AG20443 (cell line): ENCODE results near the gene CACNB4.
A peak's percentile ranks its signal among the peaks of the same experiment; 100 is the strongest.

ENCODE experiments used
- DNase-seq: peaks from one replicate; pipeline ENCODE4 v3.0.0; 2012; ENCODE audit warnings: low spot score, mixed read lengths

The CACNB4 gene

DNA sequence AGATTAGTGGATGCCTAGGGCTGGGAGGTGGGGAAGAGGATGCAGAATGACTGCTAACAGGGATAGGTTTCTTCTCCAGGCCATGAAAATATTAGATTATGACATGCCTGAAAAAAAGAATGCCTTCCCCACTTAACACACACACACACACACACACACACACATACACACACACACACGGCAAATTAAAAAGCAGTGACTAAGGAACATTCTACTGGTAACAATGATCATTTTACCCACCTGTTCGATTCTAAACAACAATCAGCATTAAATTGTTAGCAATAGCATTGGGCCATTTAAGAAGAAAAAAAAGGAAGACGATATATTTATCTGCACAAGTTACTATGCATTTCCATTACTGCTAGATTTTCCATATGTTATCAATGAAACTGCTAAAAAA, 10.8 kb downstream of the CACNB4 start:
- no peak for DNase-seq

DNA sequence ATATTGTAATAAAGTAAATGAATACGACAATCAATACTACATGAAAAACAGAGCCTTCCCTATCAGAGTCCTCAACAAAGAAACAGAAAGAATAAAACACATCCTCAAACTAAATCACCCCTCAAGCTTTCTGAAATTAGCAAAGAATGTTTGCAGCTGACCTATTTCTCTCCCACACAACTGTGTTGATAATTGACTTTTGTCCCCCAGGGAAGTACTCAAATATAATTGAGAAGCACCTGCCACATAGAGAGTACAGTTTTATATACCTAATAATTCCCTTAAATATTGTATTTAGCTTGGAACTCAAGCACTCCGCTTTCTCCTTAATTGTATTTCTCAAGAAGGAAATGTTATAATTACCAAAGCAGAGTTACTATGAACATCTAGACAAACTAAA, 12.6 kb downstream of the CACNB4 start:
- no peak for DNase-seq

DNA sequence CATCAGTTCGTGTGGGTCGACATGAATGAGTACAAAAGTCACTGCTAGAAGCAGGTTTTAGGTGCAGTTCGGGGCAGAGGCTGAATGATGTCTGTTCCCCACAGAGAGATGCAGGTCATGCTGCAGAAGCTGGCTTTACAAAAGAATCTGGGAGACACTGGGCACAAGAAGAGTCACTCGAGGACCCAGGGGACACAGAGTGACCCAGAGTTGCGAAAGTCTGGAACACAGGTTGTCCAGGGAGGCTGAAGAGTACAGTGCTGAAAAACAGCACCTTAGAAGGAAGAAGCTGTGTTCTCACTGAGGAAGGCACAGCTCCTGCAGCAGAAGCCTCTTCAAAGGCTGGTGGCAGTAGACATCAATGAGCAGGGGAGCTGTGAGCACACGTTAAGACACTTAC, 14.8 kb downstream of the CACNB4 start:
- DNase-seq = no peak

- no peak for DNase-seq
Measured at GRCh38 chr2:152083202-152083875, 15.5 kb downstream of the CACNB4 start.

DNA sequence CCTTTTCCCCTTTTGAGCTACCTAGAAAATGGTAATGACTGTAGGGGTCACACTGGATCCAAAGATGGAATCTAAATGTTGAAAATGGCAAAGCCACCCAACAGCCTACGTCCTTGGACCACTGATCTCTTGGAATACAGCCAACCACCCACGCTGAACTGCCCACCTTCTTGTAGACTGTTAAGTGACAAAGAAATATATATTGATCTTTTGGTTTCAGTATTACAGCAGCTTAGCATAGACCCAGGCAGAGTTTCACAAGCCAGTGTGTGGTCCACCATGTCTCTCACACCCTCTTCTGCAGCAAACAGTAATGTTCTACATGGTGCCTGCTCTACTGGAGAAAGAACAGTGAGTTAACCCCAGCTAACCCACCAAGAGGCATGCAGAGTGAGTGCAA, 20.2 kb downstream of the CACNB4 start:
- no peak for DNase-seq

- DNase-seq = no peak
Measured at GRCh38 chr2:152078023-152078422, 20.8 kb downstream of the CACNB4 start.

DNA sequence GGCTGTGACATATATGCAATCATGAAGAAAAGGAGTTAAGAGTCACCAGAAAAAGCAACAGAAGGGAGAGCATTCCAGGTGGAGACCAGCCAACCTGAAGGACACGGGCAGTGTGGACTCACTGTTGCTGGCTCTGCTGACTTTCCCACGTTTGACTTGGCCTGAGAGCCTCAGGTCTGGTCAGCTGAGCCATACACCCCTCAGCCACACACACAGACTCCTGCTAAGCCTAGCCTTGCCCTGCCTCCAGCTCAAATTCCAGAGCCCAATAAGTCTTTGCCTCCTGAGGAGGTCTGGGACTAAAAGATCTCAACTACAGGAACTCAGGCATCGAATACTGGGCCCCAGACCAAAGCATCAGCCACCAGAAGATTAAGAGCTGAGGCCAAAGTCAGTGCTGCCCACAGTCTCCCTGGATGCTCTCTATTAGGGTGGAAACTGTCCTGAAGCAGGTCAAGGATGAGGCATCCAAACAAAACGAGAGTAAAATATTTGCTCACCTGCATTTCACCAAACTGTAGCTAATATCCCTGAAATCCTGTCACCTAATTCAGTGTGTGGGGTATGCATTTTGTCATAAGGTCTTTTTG, 23.3 kb downstream of the CACNB4 start:
- no peak for DNase-seq

- DNase-seq = no peak
Measured at GRCh38 chr2:152072011-152072410, 26.8 kb downstream of the CACNB4 start.

DNA sequence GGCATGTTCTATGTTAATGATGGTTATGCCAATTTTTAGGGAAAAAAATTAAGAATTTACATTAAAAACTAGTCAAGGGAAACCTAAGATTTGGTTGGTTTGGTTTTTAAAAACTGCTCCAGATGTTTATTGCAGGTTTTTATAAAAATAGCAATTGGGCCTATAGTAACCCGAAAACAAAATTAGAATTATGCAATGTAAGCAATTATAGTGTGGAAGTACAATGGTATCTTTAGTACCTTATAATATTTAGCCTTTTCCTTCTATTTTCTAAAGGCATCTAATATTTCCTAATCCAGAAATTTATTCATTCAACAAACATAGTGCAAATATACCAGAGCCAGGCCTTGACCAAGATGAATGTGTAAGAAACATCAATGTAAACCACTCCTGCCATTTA, 27.3 kb downstream of the CACNB4 start:
- DNase-seq = no peak

DNA sequence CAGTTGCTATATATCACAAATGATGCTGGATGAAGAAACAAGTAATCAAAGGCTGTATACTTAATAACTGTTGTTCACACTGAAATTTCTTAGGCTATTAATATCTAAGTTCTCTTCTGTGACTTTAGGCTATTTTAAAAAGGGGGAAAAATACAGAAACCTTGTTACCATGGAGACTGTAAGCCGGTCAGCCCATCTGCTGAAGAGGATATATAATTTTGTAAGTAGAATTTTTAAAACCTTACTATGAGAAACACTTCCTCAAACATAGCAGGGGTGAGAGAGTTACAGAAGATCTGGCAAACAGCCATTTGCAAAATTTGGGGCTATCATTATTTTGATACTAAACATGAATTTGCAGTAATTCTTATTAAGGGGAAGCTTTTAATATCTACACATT, 27.8 kb downstream of the CACNB4 start:
- no peak for DNase-seq

DNA sequence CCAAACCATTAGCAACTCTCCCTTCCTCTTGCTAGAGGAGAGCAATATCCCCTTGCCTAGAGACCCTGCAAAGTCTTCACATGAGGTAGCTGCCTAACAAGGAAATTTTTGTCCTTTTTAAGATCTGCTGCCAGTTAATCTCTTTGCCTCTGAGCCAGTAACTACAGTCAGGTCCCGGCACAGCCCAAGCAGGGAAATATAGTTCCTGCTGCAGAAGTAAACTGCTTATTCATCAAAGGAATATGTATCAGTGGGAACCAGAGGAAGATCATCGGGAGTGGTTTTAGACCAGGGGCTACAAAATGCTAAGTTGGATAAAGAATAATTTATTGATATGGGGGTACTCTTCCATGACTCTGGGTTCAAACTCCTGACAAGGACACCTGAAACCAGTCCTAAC, 30.6 kb downstream of the CACNB4 start:
- DNase-seq = no peak

DNA sequence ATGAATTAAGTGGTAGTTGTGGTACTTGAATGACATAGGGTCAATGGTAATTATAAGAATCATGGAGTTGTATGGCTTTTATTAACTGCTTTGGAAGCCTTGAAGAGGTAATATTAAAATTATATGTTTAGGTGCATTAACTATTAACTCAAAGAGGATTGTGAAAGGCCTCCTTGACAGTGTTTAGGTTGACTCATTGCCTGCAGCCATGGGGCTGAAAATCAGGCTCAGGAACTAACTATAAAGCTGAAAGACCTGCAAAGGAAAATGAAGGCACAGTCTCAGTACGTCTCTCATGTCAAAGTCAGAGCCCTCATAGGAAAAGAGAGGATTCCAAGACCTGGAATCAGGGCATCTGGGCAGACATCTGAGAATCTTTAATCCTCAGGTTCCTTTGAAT, 31.0 kb downstream of the CACNB4 start:
- no peak for DNase-seq

DNA sequence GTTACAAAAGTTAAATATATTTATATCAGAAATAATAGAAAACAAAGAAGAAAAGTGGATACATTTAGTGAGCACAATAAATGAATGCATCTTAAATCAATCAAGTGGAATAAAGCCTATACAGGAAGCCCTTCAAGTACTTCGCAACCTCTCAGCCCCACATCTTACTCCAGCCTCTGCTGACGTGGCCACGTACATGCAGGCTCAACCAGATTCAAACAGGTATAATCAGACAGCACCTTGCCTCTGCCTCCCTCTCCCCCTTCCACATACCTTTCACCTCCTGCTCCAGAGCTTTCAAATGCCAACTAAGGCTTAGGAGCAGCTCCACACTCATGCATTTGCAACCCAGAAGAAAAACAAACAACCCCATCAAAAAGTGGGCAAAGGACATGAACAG, 32.9 kb downstream of the CACNB4 start:
- no peak for DNase-seq

DNA sequence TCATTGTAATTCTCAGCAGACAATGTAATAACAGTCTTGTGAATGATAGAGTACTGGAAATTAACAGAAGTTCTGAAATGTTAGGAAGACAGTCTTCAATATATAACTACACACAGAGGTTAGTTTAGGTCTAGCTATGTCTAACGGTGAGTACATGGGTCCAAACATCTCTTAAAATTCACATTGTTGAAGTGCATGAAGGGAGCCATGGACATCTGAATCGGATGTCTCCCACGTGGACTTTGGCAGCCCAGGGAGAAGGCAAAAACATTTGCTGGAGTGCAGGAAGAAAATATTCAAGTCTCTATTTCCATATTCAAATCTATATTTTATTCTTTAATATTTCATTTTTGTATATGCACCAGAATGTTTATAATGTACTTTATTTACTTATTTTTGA, 34.8 kb downstream of the CACNB4 start:
- DNase-seq = no peak

GRCh38 chr2:152063325-152063924, 35.4 kb downstream of the CACNB4 start:
- no peak for DNase-seq

GRCh38 chr2:152062125-152063091, 36.4 kb downstream of the CACNB4 start:
- peak; percentile 91 for DNase-seq

DNA sequence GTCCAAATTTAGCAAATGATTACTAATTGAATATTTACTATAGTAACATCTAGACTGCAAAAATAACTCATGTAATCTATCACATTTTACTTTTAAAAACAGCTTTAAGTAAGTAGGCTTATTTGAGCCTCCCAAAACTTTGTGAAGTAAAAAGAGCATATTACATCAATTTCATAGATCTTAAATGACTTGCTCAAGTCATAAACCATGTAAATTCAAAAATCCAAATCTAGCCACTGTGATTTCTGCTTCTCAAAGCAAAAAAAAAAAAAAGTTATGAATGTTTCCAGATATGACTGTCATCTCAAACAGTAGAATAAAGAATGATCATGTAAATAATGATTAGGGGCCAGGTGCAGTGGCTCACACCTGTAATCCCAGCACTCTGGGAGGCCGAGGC, 37.5 kb downstream of the CACNB4 start:
- no peak for DNase-seq

- no peak for DNase-seq
Measured at GRCh38 chr2:152058655-152059054, 40.2 kb downstream of the CACNB4 start.

- no peak for DNase-seq
Measured at GRCh38 chr2:152056418-152056817, 42.4 kb downstream of the CACNB4 start.

GRCh38 chr2:152055366-152056108, 43.3 kb downstream of the CACNB4 start:
- no peak for DNase-seq

GRCh38 chr2:152054593-152054992, 44.3 kb downstream of the CACNB4 start:
- peak; percentile 62 for DNase-seq

DNA sequence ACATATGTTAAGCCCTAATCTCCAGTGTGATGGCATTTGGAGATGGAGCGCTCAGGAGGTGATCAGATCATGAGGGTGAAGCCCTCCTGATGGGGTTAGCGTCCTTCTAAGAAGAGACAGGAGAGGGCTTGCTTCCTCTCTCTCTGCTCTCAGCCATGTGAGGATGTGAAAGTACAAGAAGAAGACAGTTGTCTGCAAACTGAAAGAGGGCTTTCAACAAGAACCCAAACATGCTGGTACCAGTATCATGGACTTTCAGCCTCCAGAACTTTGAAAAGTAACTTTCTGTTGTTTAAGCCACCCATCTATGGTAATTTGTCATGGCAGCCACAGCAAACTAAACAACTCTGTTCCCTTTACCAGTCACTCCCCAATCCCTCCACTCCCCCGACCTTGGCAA, 47.4 kb downstream of the CACNB4 start:
- DNase-seq = no peak
